Spleen (tissue), 7 donors: ENCODE data around the gene SNRPD2.

Source experiments
- POLR2A ChIP-seq, 3 donors: fragments of 450-650 bp; IDR thresholded peaks; one replicate each; pipeline ENCODE4 v1.5.1; 2017; ENCODE audit warnings: antibody characterized with exemption in 3 of 3, mild to moderate bottlenecking in 1 of 3
- TF ChIP-seq, protein P1 (sequence below), 11 experiments: fragments of 200-600 bp in 7 of 11; fragments of 450-650 bp in 4 of 11; sonication (generic) in 4 of 11; IDR thresholded peaks in 8 of 11; conservative IDR thresholded peaks in 3 of 11; 1 replicate in 7 of 11; 2 replicates in 4 of 11; pipeline versions ENCODE4 v1.4.0 to v1.8.0; 2016 to 2021; ENCODE audit warnings: antibody characterized with exemption in 11 of 11, inconsistent platforms in 4 of 11, mild to moderate bottlenecking in 1 of 11
- donor health status: DM: no; HTN: no; CAD: no; lungs with moderate emphysema.
- donor health status: DM: no; HTN: no; CAD: no.
- donor health status: DM: no; HTN: no; CAD: no.

GRCh38 chr19:45668342-45668871 is 23.3 kb downstream of the SNRPD2 start:
- TF ChIP-seq, protein P1, sequence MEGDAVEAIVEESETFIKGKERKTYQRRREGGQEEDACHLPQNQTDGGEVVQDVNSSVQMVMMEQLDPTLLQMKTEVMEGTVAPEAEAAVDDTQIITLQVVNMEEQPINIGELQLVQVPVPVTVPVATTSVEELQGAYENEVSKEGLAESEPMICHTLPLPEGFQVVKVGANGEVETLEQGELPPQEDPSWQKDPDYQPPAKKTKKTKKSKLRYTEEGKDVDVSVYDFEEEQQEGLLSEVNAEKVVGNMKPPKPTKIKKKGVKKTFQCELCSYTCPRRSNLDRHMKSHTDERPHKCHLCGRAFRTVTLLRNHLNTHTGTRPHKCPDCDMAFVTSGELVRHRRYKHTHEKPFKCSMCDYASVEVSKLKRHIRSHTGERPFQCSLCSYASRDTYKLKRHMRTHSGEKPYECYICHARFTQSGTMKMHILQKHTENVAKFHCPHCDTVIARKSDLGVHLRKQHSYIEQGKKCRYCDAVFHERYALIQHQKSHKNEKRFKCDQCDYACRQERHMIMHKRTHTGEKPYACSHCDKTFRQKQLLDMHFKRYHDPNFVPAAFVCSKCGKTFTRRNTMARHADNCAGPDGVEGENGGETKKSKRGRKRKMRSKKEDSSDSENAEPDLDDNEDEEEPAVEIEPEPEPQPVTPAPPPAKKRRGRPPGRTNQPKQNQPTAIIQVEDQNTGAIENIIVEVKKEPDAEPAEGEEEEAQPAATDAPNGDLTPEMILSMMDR (IDR thresholded peaks at IDR 0.05 in 8 of 11, conservative IDR thresholded peaks at IDR 0.05 in 3 of 11) = no peak
- TF ChIP-seq POLR2A (IDR thresholded peaks at IDR 0.05) = no peak
